SK-N-SH (cell line): Measurements from ENCODE around the gene RIMS3. TPM values are rescaled to one million over a fixed set of nuclear protein-coding genes. Genes with fewer than 3 reads are reported as not detected.

Source experiments
- CTCF ChIA-PET: fragments of 300-600, 350-600 bp; formaldehyde crosslinking; extraction: SDS; loops from one replicate; lab custom pipeline; 2021; lab: Yijun Ruan, JAX
- POLR2A ChIA-PET: fragments of 350-600 bp; sonication (Branson Sonifier 250); formaldehyde crosslinking; extraction: SDS; loops from one replicate; lab custom pipeline; 2020; ENCODE audit warnings: antibody characterized with exemption, inconsistent platforms; lab: Yijun Ruan, JAX
- DNase-seq: peaks from one replicate; pipeline ENCODE4 v3.0.0; 2012
- H2AFZ ChIP-seq: fragments of 200-600 bp; sonication (generic); 2 replicates; pipeline ENCODE4 v1.8.1; 2016; ENCODE audit warnings: antibody characterized with exemption, mild to moderate bottlenecking, low read depth
- H3F3A ChIP-seq: fragments of 200-600 bp; sonication (generic); replicated peaks from 2 replicates; pipeline ENCODE3; 2016; ENCODE audit warnings: antibody characterized with exemption, mild to moderate bottlenecking; ENCODE audit not compliant: insufficient read depth
- H3K27ac ChIP-seq, 2 experiments: fragments of 200-500 bp in 1 of 2; fragments of 200-600 bp in 1 of 2; sonication (Bioruptor generic) in 1 of 2; sonication (generic), shearing (Covaris generic) in 1 of 2; 2 replicates each; pipeline versions ENCODE4 v1.5.1 to v1.6.1; 2014 to 2016; ENCODE audit warnings: low read depth in 2 of 2, inconsistent platforms in 1 of 2, low read length in 1 of 2, mild to moderate bottlenecking in 1 of 2, mixed read lengths in 1 of 2
- H3K27me3 ChIP-seq: fragments of 200-600 bp; sonication (generic), shearing (Covaris generic); 2 replicates; pipeline ENCODE4 v1.6.1; 2016; ENCODE audit warnings: mixed run types; ENCODE audit not compliant: insufficient read depth
- H3K36me3 ChIP-seq, 2 experiments: fragments of 200-500 bp in 1 of 2; fragments of 200-600 bp in 1 of 2; sonication (Bioruptor generic) in 1 of 2; sonication (generic) in 1 of 2; replicated peaks in 1 of 2; 2 replicates each; pipeline versions ENCODE3 to v1.5.1; 2014 to 2016; ENCODE audit warnings: low read length in 1 of 2, mild to moderate bottlenecking in 1 of 2; ENCODE audit not compliant: insufficient read depth in 2 of 2, control insufficient read depth in 1 of 2
- H3K4me1 ChIP-seq, 2 experiments: fragments of 200-500 bp in 1 of 2; fragments of 200-600 bp in 1 of 2; sonication (Bioruptor generic) in 1 of 2; sonication (generic), shearing (Covaris generic) in 1 of 2; 2 replicates each; pipeline versions ENCODE4 v1.5.1 to v1.6.1; 2014 to 2016; ENCODE audit warnings: low read depth in 1 of 2, low read length in 1 of 2, mixed run types in 1 of 2; ENCODE audit not compliant: insufficient read depth in 2 of 2, control insufficient read depth in 1 of 2
- H3K4me2 ChIP-seq: fragments of 200-600 bp; sonication (generic), shearing (Covaris generic); 2 replicates; pipeline ENCODE4 v1.6.1; 2017; ENCODE audit warnings: mixed run types
- H3K4me3 ChIP-seq, 2 experiments: fragments of 200-500 bp in 1 of 2; fragments of 200-600 bp in 1 of 2; sonication (Bioruptor generic) in 1 of 2; sonication (generic), shearing (Covaris generic) in 1 of 2; 2 replicates each; pipeline versions ENCODE4 v1.5.1 to v1.8.1; 2014 to 2016; ENCODE audit warnings: low read depth in 2 of 2, inconsistent platforms in 1 of 2, low read length in 1 of 2, mild to moderate bottlenecking in 1 of 2, mixed read lengths in 1 of 2, moderate library complexity in 1 of 2
- H3K79me2 ChIP-seq: fragments of 200-600 bp; sonication (generic); 2 replicates; pipeline ENCODE4 v1.8.1; 2017; ENCODE audit warnings: mild to moderate bottlenecking; ENCODE audit not compliant: insufficient read depth
- H3K9ac ChIP-seq: fragments of 200-600 bp; sonication (generic); 2 replicates; pipeline ENCODE4 v1.6.1; 2017; ENCODE audit warnings: mixed run types
- H3K9me2 ChIP-seq: fragments of 200-600 bp; sonication (generic); 2 replicates; pipeline ENCODE4 v1.6.1; 2017; ENCODE audit warnings: mixed run types
- H3K9me3 ChIP-seq: fragments of 200-600 bp; sonication (generic); 2 replicates; pipeline ENCODE4 v1.6.1; 2017; ENCODE audit warnings: mixed run types, mild to moderate bottlenecking, moderate library complexity
- H4K20me1 ChIP-seq: fragments of 200-600 bp; sonication (generic); 2 replicates; pipeline ENCODE4 v1.6.1; 2017; ENCODE audit warnings: mild to moderate bottlenecking, mixed run types; ENCODE audit not compliant: insufficient read depth
- CHD2 ChIP-seq: fragments of 150-350 bp; IDR thresholded peaks from 2 replicates; pipeline ENCODE4 v1.6.1; 2018; ENCODE audit warnings: low read length; ENCODE audit not compliant: partially characterized antibody
- EP300 ChIP-seq, 2 experiments: IDR thresholded peaks; 2 replicates each; pipeline versions ENCODE4 v1.4.0 to v1.6.1; 2012; ENCODE audit warnings: borderline replicate concordance in 1 of 2, low read depth in 1 of 2, low read length in 1 of 2
- FOXJ3 ChIP-seq: sonication (generic); formaldehyde crosslinking; IDR thresholded peaks from 2 replicates; pipeline ENCODE4 v1.5.1; 2020; ENCODE audit warnings: mild to moderate bottlenecking, missing genetic modification reagents
- GATA2 ChIP-seq: sonication (generic); formaldehyde crosslinking; IDR thresholded peaks from 2 replicates; pipeline ENCODE4 v1.5.0; 2020; ENCODE audit warnings: mild to moderate bottlenecking, missing genetic modification reagents
- JUND ChIP-seq: IDR thresholded peaks from 2 replicates; pipeline ENCODE4 v1.4.0; 2012
- MXI1 ChIP-seq: IDR thresholded peaks from 2 replicates; pipeline ENCODE4 v1.6.1; 2012; ENCODE audit warnings: mild to moderate bottlenecking, low read depth, low read length, improper control_type of control experiment
- RAD21 ChIP-seq: IDR thresholded peaks from 2 replicates; pipeline ENCODE4 v1.6.1; 2012; ENCODE audit warnings: mild to moderate bottlenecking, low read length
- SIN3A ChIP-seq: IDR thresholded peaks from 2 replicates; pipeline ENCODE4 v1.6.1; 2012; ENCODE audit warnings: low read depth, mild to moderate bottlenecking, low read length, moderate library complexity, borderline replicate concordance
- TCF12 ChIP-seq: IDR thresholded peaks from 2 replicates; pipeline ENCODE4 v1.4.0; 2012
- TEAD4 ChIP-seq: IDR thresholded peaks from 2 replicates; pipeline ENCODE4 v1.4.0; 2012; ENCODE audit warnings: mild to moderate bottlenecking, borderline replicate concordance; ENCODE audit not compliant: insufficient read depth
- USF1 ChIP-seq: IDR thresholded peaks from 2 replicates; pipeline ENCODE4 v1.4.0; 2012; ENCODE audit warnings: low read depth, borderline replicate concordance
- USF2 ChIP-seq: fragments of 150-350 bp; IDR thresholded peaks from 2 replicates; pipeline ENCODE4 v1.6.1; 2017; ENCODE audit warnings: antibody characterized with exemption, low read length, low read depth, borderline replicate concordance
- WGBS: methylation state at CpG from one replicate; pipeline ENCODE4 v1.1.6; 2017; ENCODE audit warnings: low lambda C conversion rate; 5-methylcytosine and 5-hydroxymethylcytosine counted together
- polyA plus RNA-seq, 3 experiments: library from polyadenylated mRNA; depleted of rRNA; stranded (reverse); fragments of >200 nt; gene quantifications; 2 replicates each; pipeline ENCODE4 v1.2.3, GENCODE V29; 2012
- TF ChIP-seq, protein P1 (sequence below): fragments of 150-350 bp; IDR thresholded peaks from 2 replicates; pipeline ENCODE4 v1.6.1; 2016; ENCODE audit warnings: mild to moderate bottlenecking, low read depth, low read length

Gene RIMS3
- polyA plus RNA-seq, 1 of the 3 experiments (the other 2 are of a cell fraction), result 1.9 TPM

DNA sequence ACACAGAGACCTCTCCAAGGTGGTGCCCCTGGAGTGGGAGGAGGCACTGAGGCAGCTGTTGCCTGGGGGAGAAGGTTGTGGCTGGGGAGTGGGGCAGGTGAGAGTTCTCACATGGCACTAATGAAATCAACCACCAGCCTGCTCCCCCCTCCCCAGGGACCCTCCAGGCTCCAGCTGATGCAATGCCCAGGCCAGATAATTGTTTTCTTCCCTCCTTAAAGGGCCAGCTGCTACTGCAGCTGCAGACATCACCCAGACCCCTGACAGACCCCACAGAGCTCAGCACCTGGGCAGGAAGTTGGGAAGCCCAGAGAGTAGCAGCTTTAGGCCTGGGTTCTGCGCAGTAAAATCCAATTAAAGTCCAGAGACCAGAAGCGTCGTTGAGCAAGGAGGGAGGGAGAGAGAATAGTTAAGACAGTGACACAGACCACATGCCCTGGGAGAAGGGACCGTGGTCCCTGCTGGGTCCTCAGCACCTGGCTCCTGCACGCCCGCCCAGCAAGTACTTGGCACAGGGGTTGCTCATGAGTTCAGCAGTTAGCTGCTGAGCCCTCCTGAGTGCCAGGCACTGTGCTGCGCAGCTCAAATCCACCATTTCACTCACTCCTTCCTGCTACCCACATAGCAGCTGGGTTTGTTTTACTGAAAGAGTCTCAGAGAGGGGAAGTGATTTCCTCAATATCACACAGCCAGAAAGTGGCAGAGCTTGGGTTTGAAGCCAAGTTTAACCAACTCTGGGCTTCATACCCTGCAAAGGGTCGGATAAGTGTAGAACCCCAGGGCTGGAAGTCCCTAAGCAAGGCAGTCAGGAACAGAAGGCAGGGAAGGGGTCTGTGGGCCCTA lies 1.9 kb downstream of the RIMS3 start:
- Histone ChIP-seq H3K36me3 (no peaks in the 10 kb centered on the region), H3K27me3 (no peaks in the 10 kb centered on the region), H3K4me2 (no peak overlapping the region)
- 55% methylated on average over 8 of the region's 8 CpGs for WGBS
- peak; percentile 80 for DNase-seq
- TF ChIP-seq, protein P1, sequence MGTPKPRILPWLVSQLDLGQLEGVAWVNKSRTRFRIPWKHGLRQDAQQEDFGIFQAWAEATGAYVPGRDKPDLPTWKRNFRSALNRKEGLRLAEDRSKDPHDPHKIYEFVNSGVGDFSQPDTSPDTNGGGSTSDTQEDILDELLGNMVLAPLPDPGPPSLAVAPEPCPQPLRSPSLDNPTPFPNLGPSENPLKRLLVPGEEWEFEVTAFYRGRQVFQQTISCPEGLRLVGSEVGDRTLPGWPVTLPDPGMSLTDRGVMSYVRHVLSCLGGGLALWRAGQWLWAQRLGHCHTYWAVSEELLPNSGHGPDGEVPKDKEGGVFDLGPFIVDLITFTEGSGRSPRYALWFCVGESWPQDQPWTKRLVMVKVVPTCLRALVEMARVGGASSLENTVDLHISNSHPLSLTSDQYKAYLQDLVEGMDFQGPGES, result no peak
- TF ChIP-seq FOXJ3 (CRISPR knock-in tag) (peak; percentile 90), TEAD4 (no peak), MXI1 (0 out of 2 replicates have a peak, but pooled peaks have one; percentile 68), EP300 (IDR thresholded peaks at IDR 0.05; ENCODE audit: borderline replicate concordance in 1 of 2, low read depth in 1 of 2, low read length in 1 of 2) (peak in 1 of 2 experiments; percentile 60; a peak in 1 of 4 replicates), RAD21 (no peak), SIN3A (no peak), USF1 (no peak), JUND (no peak), TCF12 (no peak), GATA2 (CRISPR knock-in tag) (peak; percentile 46), CHD2 (peak; percentile 46)
- TF ChIP-seq, all 33 proteins: peak for 5
- no peaks in the 10 kb centered on the region for H3K79me2 ChIP-seq
- H2AFZ ChIP-seq, result no peak overlapping the region
- POLR2A ChIA-PET, result interaction anchor here (1.0 to 4.4 kb wide), 4 partner anchors 18 to 213 kb away, joined by 3 to 30 read pairs (median 8); partner anchors contain the start of genes EXO5, NFYC and ZFP69B
- CTCF ChIA-PET, result interaction anchor here (0.9 to 3.2 kb wide), 10 partner anchors 10 to 520 kb away, joined by 3 to 13 read pairs (median 4); partner anchors contain the start of gene NFYC
- H3K9me3 ChIP-seq, result no peaks in the 10 kb centered on the region
- H3K4me3 ChIP-seq, result peak overlapping the region in 1 of 2 experiments; percentile 65; a peak in 1 of 4 replicates
- H3F3A ChIP-seq, result peaks cover 3% of the 10 kb centered on the region
- H3K9me2 ChIP-seq, result no peaks in the 10 kb centered on the region
- H3K9ac ChIP-seq, result no peak overlapping the region
- H3K4me1 ChIP-seq, result peaks cover 15 to 47% of the 10 kb centered on the region in 2 experiments; a peak in 2 of 4 replicates
- no peaks in the 10 kb centered on the region for H4K20me1 ChIP-seq
- peak overlapping the region in 1 of 2 experiments; percentile 96; a peak in 2 of 4 replicates for H3K27ac ChIP-seq

DNA sequence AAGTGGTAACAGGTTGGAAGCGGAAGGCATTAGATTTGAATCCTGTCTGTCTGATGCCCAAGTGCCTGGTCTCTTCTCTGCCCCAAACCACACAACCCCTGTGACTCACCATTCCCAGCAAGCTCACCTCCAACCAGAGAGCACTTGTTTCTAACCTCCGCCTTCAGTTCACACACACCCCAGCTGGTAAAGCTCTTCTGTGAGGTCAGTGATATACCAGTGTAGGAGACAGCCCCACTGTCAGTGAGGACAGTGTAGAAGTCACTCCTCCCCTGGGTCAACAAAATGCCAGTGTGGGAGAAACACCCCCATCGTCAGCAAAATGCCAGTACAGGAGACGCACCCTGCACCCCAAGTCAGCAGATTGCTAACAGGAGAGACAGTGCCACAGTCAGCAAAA lies 2.6 kb downstream of the RIMS3 start:
- WGBS, result 78% methylated on average over 3 of the region's 4 CpGs
- POLR2A ChIA-PET, result interaction anchor here (0.8 to 4.4 kb wide), 5 partner anchors 15 to 212 kb away, joined by 3 to 30 read pairs (median 4); partner anchors contain the start of genes EXO5, NFYC and ZFP69B
- DNase-seq, result no peak
- H3K36me3 ChIP-seq, result no peaks in the 10 kb centered on the region
- H3K9me2 ChIP-seq, result no peaks in the 10 kb centered on the region
- no peaks in the 10 kb centered on the region for H4K20me1 ChIP-seq
- CTCF ChIA-PET, result interaction anchor here (0.9 to 3.2 kb wide), 7 partner anchors 9 to 290 kb away, joined by 3 to 13 read pairs (median 4); partner anchors contain the start of gene NFYC
- TF ChIP-seq USF2 (no peak), SIN3A (no peak)
- peak overlapping the region in 1 of 2 experiments; percentile 17; a peak in 1 of 4 replicates for H3K4me3 ChIP-seq
- H3K27me3 ChIP-seq, result no peaks in the 10 kb centered on the region
- H3K79me2 ChIP-seq, result no peaks in the 10 kb centered on the region
- no peak overlapping the region for H3K9ac ChIP-seq
- H3K27ac ChIP-seq, result peak overlapping the region in 1 of 2 experiments; percentile 96; a peak in 2 of 4 replicates
- peaks cover 3% of the 10 kb centered on the region for H3F3A ChIP-seq
- H3K9me3 ChIP-seq, result no peaks in the 10 kb centered on the region
- H2AFZ ChIP-seq, result no peak overlapping the region
- H3K4me2 ChIP-seq, result no peak overlapping the region
- H3K4me1 ChIP-seq, result peaks cover 15 to 47% of the 10 kb centered on the region in 2 experiments; a peak in 2 of 4 replicates
